ENCODE measurements around the gene TNFSF10. TPM values are rescaled to one million over a fixed set of nuclear protein-coding genes. Genes with fewer than 3 reads are reported as not detected.

TNFSF10 gene
- total RNA-seq, 1 donor from 2014 or later, result not detected

DNA sequence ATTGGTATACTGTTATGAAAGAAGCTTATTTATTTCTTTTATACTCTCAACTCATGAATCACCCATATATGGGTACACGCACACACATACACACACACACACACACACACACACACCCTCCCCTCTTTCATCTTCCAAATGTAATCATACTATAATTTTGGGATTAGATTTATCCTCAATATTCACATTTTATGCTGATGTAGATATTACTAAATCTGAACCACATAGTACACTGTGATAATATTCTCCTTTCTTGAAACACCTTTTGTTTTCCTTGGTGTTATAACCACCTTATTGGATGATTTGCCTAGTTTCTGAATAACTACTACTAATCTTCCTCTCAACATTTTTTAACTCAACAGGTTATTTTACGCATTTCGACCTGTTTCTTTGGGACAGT lies 66.8 kb downstream of the TNFSF10 start:
- Mint-ChIP-seq H3K27ac (ENCODE audit: unreplicated experiment) (no peak overlapping the region), H3K4me3 (ENCODE audit: unreplicated experiment) (no peak overlapping the region), H3K4me1 (ENCODE audit: low read depth, unreplicated experiment) (no peaks in the 10 kb centered on the region), H3K9me3 (ENCODE audit: unreplicated experiment) (no peaks in the 10 kb centered on the region), H3K36me3 (ENCODE audit: unreplicated experiment) (no peaks in the 10 kb centered on the region), H3K27me3 (ENCODE audit: unreplicated experiment) (no peaks in the 10 kb centered on the region)
- TF ChIP-seq, protein P1, sequence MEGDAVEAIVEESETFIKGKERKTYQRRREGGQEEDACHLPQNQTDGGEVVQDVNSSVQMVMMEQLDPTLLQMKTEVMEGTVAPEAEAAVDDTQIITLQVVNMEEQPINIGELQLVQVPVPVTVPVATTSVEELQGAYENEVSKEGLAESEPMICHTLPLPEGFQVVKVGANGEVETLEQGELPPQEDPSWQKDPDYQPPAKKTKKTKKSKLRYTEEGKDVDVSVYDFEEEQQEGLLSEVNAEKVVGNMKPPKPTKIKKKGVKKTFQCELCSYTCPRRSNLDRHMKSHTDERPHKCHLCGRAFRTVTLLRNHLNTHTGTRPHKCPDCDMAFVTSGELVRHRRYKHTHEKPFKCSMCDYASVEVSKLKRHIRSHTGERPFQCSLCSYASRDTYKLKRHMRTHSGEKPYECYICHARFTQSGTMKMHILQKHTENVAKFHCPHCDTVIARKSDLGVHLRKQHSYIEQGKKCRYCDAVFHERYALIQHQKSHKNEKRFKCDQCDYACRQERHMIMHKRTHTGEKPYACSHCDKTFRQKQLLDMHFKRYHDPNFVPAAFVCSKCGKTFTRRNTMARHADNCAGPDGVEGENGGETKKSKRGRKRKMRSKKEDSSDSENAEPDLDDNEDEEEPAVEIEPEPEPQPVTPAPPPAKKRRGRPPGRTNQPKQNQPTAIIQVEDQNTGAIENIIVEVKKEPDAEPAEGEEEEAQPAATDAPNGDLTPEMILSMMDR (IDR thresholded peaks at IDR 0.05; ENCODE audit: partially characterized antibody, unreplicated experiment), result no peak
- no peak for DNase-seq

Other genes starting within 250 kb of the TNFSF10 start
- not detected for gene GHSR, start 75.0 kb downstream of the TNFSF10 start, total RNA-seq (ENCODE audit: unreplicated experiment)
- 1.5 TPM for gene NCEH1, start 187.6 kb upstream of the TNFSF10 start, total RNA-seq (ENCODE audit: unreplicated experiment)
- gene ECT2, start 227.3 kb upstream of the TNFSF10 start, total RNA-seq (ENCODE audit: unreplicated experiment), result 11.5 TPM